ENCODE measurements around the gene CARF. TPM values are rescaled to one million over a fixed set of nuclear protein-coding genes. Genes with fewer than 3 reads are reported as not detected.
A peak's percentile ranks its signal among the peaks of the same experiment; 100 is the strongest.
"Not testable (repeated sequence)": the region's sequence is repeated elsewhere in the genome, so short reads cannot be mapped to it uniquely, and the experiment has no call there.

The CARF gene
- total RNA-seq, 2 experiments from 2014 or later, result 4.0 to 5.4 TPM

GRCh38 chr2:202941771-202942170 is 29.7 kb downstream of the CARF start:
- H3K9me3 Mint-ChIP-seq, result peaks cover 11% of the 10 kb centered on the region
- H3K4me1 Mint-ChIP-seq (ENCODE audit: low read depth), result no peaks in the 10 kb centered on the region
- CTCF ChIA-PET, result interaction anchor here (0.6 kb wide), 1 partner anchor 82 kb away, joined by 3 read pairs; no protein-coding TSS in a partner anchor

GRCh38 chr2:202944408-202944807 is 32.3 kb downstream of the CARF start:
- Mint-ChIP-seq H3K27ac (no peak overlapping the region), H3K27me3 (ENCODE audit: low read depth) (no peaks in the 10 kb centered on the region), H3K36me3 (ENCODE audit: low read depth) (peaks cover 32% of the 10 kb centered on the region), H3K4me3 (no peak overlapping the region), H3K9me3 (peaks cover 21% of the 10 kb centered on the region), H3K4me1 (ENCODE audit: low read depth) (no peaks in the 10 kb centered on the region)
- CTCF ChIA-PET, result no interaction called here
- intact Hi-C loops (cut with micrococcal nuclease), result no loop called here
- DNase-seq, result no peak

More at GRCh38 chr2:202941771-202942170, 29.7 kb downstream of the CARF start:
- intact Hi-C loops (cut with micrococcal nuclease), result no loop called here
- H3K27ac Mint-ChIP-seq, result no peak overlapping the region
- H3K36me3 Mint-ChIP-seq (ENCODE audit: low read depth), result peaks cover 32% of the 10 kb centered on the region
- H3K4me3 Mint-ChIP-seq, result no peak overlapping the region
- H3K27me3 Mint-ChIP-seq (ENCODE audit: low read depth), result no peaks in the 10 kb centered on the region
- DNase-seq, result no peak

- CTCF ChIA-PET, result no interaction called here
- no peak overlapping the region for H3K27ac Mint-ChIP-seq
- peaks cover 21% of the 10 kb centered on the region for H3K9me3 Mint-ChIP-seq
- DNase-seq, result no peak
- H3K4me1 Mint-ChIP-seq (ENCODE audit: low read depth), result no peaks in the 10 kb centered on the region
- H3K27me3 Mint-ChIP-seq (ENCODE audit: low read depth), result no peaks in the 10 kb centered on the region
- peaks cover 32% of the 10 kb centered on the region for H3K36me3 Mint-ChIP-seq (ENCODE audit: low read depth)
- intact Hi-C loops (cut with micrococcal nuclease), result no loop called here
- H3K4me3 Mint-ChIP-seq, result no peak overlapping the region
Observed at GRCh38 chr2:202944816-202945215, 32.7 kb downstream of the CARF start.

GRCh38 chr2:202945497-202945896 is 33.4 kb downstream of the CARF start:
- Mint-ChIP-seq H3K9me3 (peaks cover 21% of the 10 kb centered on the region), H3K27ac (no peak overlapping the region), H3K4me3 (no peak overlapping the region), H3K27me3 (ENCODE audit: low read depth) (no peaks in the 10 kb centered on the region), H3K4me1 (ENCODE audit: low read depth) (no peaks in the 10 kb centered on the region), H3K36me3 (ENCODE audit: low read depth) (peaks cover 30% of the 10 kb centered on the region)
- CTCF ChIA-PET, result no interaction called here
- no peak for DNase-seq
- intact Hi-C loops (cut with micrococcal nuclease), result no loop called here

- peaks cover 21% of the 10 kb centered on the region for H3K9me3 Mint-ChIP-seq
- H3K4me3 Mint-ChIP-seq; H3K27me3 Mint-ChIP-seq (ENCODE audit: low read depth); H3K4me1 Mint-ChIP-seq (ENCODE audit: low read depth); intact Hi-C loops (cut with micrococcal nuclease); H3K27ac Mint-ChIP-seq; DNase-seq: not testable (repeated sequence)
- CTCF ChIA-PET, result interaction anchor here (0.6 kb wide), 1 partner anchor 43 kb away, joined by 4 read pairs; no protein-coding TSS in a partner anchor
- peaks cover 29% of the 10 kb centered on the region for H3K36me3 Mint-ChIP-seq (ENCODE audit: low read depth)
Observed at GRCh38 chr2:202949333-202949732, 37.3 kb downstream of the CARF start.

GRCh38 chr2:202950592-202950991 is 38.5 kb downstream of the CARF start:
- DNase-seq, result no peak
- H3K4me1 Mint-ChIP-seq (ENCODE audit: low read depth), result no peaks in the 10 kb centered on the region
- intact Hi-C loops (cut with micrococcal nuclease), result no loop called here
- H3K4me3 Mint-ChIP-seq, result no peak overlapping the region
- CTCF ChIA-PET, result interaction anchor here (0.8 kb wide), 1 partner anchor 13 kb away, joined by 3 read pairs; no protein-coding TSS in a partner anchor
- H3K9me3 Mint-ChIP-seq, result peaks cover 14% of the 10 kb centered on the region
- H3K27ac Mint-ChIP-seq, result no peak overlapping the region
- H3K36me3 Mint-ChIP-seq (ENCODE audit: low read depth), result peaks cover 19% of the 10 kb centered on the region
- H3K27me3 Mint-ChIP-seq (ENCODE audit: low read depth), result no peaks in the 10 kb centered on the region

- H3K27me3 Mint-ChIP-seq (ENCODE audit: low read depth), result no peaks in the 10 kb centered on the region
Observed at GRCh38 chr2:202960524-202960923, 48.4 kb downstream of the CARF start.

GRCh38 chr2:202963712-202964111 is 51.6 kb downstream of the CARF start:
- CTCF ChIA-PET, result interaction anchor here (0.6 to 1.1 kb wide), 3 partner anchors 12 to 177 kb away, joined by 3 to 4 read pairs (median 3); no protein-coding TSS in a partner anchor
- no peaks in the 10 kb centered on the region for H3K27me3 Mint-ChIP-seq (ENCODE audit: low read depth)

More at GRCh38 chr2:202960524-202960923, 48.4 kb downstream of the CARF start:
- no peak for DNase-seq
- intact Hi-C loops (cut with micrococcal nuclease), result no loop called here
- no peaks in the 10 kb centered on the region for H3K9me3 Mint-ChIP-seq
- no peaks in the 10 kb centered on the region for H3K4me1 Mint-ChIP-seq (ENCODE audit: low read depth)
- H3K36me3 Mint-ChIP-seq (ENCODE audit: low read depth), result peaks cover 3% of the 10 kb centered on the region
- CTCF ChIA-PET, result no interaction called here
- H3K27ac Mint-ChIP-seq, result no peak overlapping the region
- no peak overlapping the region for H3K4me3 Mint-ChIP-seq

GRCh38 chr2:202965810-202966460 is 53.9 kb downstream of the CARF start:
- CTCF ChIA-PET, result no interaction called here
- Mint-ChIP-seq H3K4me1 (ENCODE audit: low read depth) (peaks cover 4% of the 10 kb centered on the region), H3K27ac (no peak overlapping the region), H3K36me3 (ENCODE audit: low read depth) (no peaks in the 10 kb centered on the region), H3K27me3 (ENCODE audit: low read depth) (no peaks in the 10 kb centered on the region), H3K9me3 (no peaks in the 10 kb centered on the region), H3K4me3 (no peak overlapping the region)
- peak; percentile 25 for DNase-seq
- intact Hi-C loops (cut with micrococcal nuclease), result no loop called here

More at GRCh38 chr2:202963712-202964111, 51.6 kb downstream of the CARF start:
- H3K4me1 Mint-ChIP-seq (ENCODE audit: low read depth), result peaks cover 4% of the 10 kb centered on the region
- H3K4me3 Mint-ChIP-seq, result no peak overlapping the region
- DNase-seq, result no peak
- intact Hi-C loops (cut with micrococcal nuclease), result no loop called here
- no peak overlapping the region for H3K27ac Mint-ChIP-seq
- no peaks in the 10 kb centered on the region for H3K9me3 Mint-ChIP-seq
- H3K36me3 Mint-ChIP-seq (ENCODE audit: low read depth), result peaks cover 1% of the 10 kb centered on the region

- H3K36me3 Mint-ChIP-seq (ENCODE audit: low read depth); H3K4me3 Mint-ChIP-seq; H3K27me3 Mint-ChIP-seq (ENCODE audit: low read depth); H3K4me1 Mint-ChIP-seq (ENCODE audit: low read depth); intact Hi-C loops (cut with micrococcal nuclease); H3K27ac Mint-ChIP-seq; H3K9me3 Mint-ChIP-seq; DNase-seq: not testable (repeated sequence)
- CTCF ChIA-PET, result interaction anchor here (0.6 to 1.0 kb wide), 3 partner anchors 54 to 276 kb away, joined by 3 to 5 read pairs (median 3); no protein-coding TSS in a partner anchor
Observed at GRCh38 chr2:202969404-202969803, 57.3 kb downstream of the CARF start.

- no peak for DNase-seq
- Mint-ChIP-seq H3K36me3 (ENCODE audit: low read depth) (no peaks in the 10 kb centered on the region), H3K27me3 (ENCODE audit: low read depth) (no peaks in the 10 kb centered on the region), H3K27ac (no peak overlapping the region), H3K4me3 (no peak overlapping the region), H3K4me1 (ENCODE audit: low read depth) (no peaks in the 10 kb centered on the region), H3K9me3 (no peaks in the 10 kb centered on the region)
- intact Hi-C loops (cut with micrococcal nuclease), result no loop called here
- CTCF ChIA-PET, result no interaction called here
Observed at GRCh38 chr2:202976809-202977208, 64.7 kb downstream of the CARF start.

GRCh38 chr2:202982779-202983491 is 70.9 kb downstream of the CARF start:
- CTCF ChIA-PET, result no interaction called here
- Mint-ChIP-seq H3K4me1 (ENCODE audit: low read depth) (no peaks in the 10 kb centered on the region), H3K27me3 (ENCODE audit: low read depth) (no peaks in the 10 kb centered on the region), H3K9me3 (no peaks in the 10 kb centered on the region), H3K36me3 (ENCODE audit: low read depth) (peaks cover 4% of the 10 kb centered on the region), H3K4me3 (no peak overlapping the region), H3K27ac (no peak overlapping the region)
- no peak for DNase-seq
- intact Hi-C loops (cut with micrococcal nuclease), result no loop called here

GRCh38 chr2:202989749-202990148 is 77.7 kb downstream of the CARF start:
- H3K4me1 Mint-ChIP-seq (ENCODE audit: low read depth), result no peaks in the 10 kb centered on the region
- intact Hi-C loops (cut with micrococcal nuclease), result no loop called here
- H3K27ac Mint-ChIP-seq, result no peak overlapping the region
- CTCF ChIA-PET, result no interaction called here
- H3K9me3 Mint-ChIP-seq, result no peaks in the 10 kb centered on the region
- no peaks in the 10 kb centered on the region for H3K36me3 Mint-ChIP-seq (ENCODE audit: low read depth)
- no peak for DNase-seq
- no peaks in the 10 kb centered on the region for H3K27me3 Mint-ChIP-seq (ENCODE audit: low read depth)
- no peak overlapping the region for H3K4me3 Mint-ChIP-seq

Data from activated naive CD4-positive, alpha-beta T cell treated with anti-CD3 and anti-CD28 coated beads for 36 hours (primary cell).